Tibial artery (tissue), 4 donors: ENCODE measurements around the gene VPS52.
"Not testable (repeated sequence)": the region's sequence is repeated elsewhere in the genome, so short reads cannot be mapped to it uniquely, and the experiment has no call there.

Experiments used
- DNase-seq, 2 donors: peaks; one replicate each; pipeline ENCODE4 v3.0.0-alpha.2; 2019
- H3K27ac ChIP-seq, 2 donors: fragments of 200-600 bp; sonication (generic) in 1 of 2; 1 replicate in 1 of 2; 2 replicates in 1 of 2; pipeline ENCODE4 v1.5.1; 2018 to 2019; ENCODE audit warnings: mild to moderate bottlenecking in 1 of 2
- H3K27me3 ChIP-seq, 2 donors: fragments of 200-600 bp; sonication (generic) in 1 of 2; one replicate each; pipeline versions ENCODE4 v1.5.1 to v1.6.0; 2016 to 2019
- H3K36me3 ChIP-seq, 3 donors: fragments of 200-600 bp; sonication (generic) in 2 of 3; one replicate each; pipeline ENCODE4 v1.5.1; 2016 to 2019; ENCODE audit warnings: mild to moderate bottlenecking in 2 of 3
- H3K4me1 ChIP-seq, 4 donors: fragments of 200-600 bp; sonication (generic) in 2 of 4; 1 replicate in 3 of 4; 2 replicates in 1 of 4; pipeline ENCODE4 v1.5.1; 2016 to 2019
- H3K4me3 ChIP-seq, 2 donors: fragments of 200-600 bp; sonication (generic) in 1 of 2; 1 replicate in 1 of 2; 2 replicates in 1 of 2; pipeline ENCODE4 v1.5.1; 2018 to 2019; ENCODE audit warnings: mild to moderate bottlenecking in 2 of 2
- H3K9me3 ChIP-seq, 3 donors: fragments of 200-600 bp; sonication (generic) in 1 of 3; one replicate each; pipeline ENCODE4 v1.5.1; 2016 to 2019
- intact Hi-C: fragments of 100-400 bp; cut with DNase I; formaldehyde crosslinking; loops from one replicate; pipeline ENCODE4 v1.15.0; 2023; ENCODE audit warnings: low total_unique reads
- TF ChIP-seq, protein P1 (sequence below), 2 experiments: fragments of 200-600 bp in 1 of 2; fragments of 450-650 bp in 1 of 2; IDR thresholded peaks; one replicate each; pipeline ENCODE4 v1.5.1; 2017 to 2019; ENCODE audit warnings: antibody characterized with exemption in 2 of 2, mild to moderate bottlenecking in 1 of 2, moderate library complexity in 1 of 2

VPS52 gene

DNA sequence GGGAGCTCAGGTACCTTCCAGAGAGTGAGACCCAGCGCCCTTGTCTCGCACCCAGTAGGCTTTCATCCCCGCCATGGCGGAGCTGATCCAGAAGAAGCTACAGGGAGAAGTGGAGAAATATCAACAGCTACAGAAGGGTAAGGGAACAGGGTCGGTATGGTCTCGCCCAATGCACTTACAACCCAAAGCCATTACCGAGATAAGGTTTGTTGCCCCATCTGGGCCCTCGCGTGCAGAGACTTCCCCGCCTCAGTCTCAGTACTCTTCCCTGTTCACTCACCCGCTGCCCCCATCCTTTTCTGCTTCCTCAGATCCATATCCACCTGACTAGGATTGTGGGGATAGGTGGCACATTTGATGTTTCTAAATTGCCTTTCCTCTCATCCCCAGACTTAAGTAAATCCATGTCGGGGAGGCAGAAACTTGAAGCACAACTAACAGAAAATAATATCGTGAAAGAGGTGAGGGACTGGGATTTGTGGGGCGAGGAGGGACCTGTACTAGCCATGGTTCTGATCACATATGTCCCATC, 18.2 kb upstream of the VPS52 start:
- peaks cover 34 to 67% (median 54%) of the 10 kb centered on the region in 3 donors for H3K36me3 ChIP-seq
- intact Hi-C loops: loop anchor here (10.0 kb wide), 1 partner anchor 125 kb away; the partner anchor contains the start of genes CUTA and PHF1

DNA sequence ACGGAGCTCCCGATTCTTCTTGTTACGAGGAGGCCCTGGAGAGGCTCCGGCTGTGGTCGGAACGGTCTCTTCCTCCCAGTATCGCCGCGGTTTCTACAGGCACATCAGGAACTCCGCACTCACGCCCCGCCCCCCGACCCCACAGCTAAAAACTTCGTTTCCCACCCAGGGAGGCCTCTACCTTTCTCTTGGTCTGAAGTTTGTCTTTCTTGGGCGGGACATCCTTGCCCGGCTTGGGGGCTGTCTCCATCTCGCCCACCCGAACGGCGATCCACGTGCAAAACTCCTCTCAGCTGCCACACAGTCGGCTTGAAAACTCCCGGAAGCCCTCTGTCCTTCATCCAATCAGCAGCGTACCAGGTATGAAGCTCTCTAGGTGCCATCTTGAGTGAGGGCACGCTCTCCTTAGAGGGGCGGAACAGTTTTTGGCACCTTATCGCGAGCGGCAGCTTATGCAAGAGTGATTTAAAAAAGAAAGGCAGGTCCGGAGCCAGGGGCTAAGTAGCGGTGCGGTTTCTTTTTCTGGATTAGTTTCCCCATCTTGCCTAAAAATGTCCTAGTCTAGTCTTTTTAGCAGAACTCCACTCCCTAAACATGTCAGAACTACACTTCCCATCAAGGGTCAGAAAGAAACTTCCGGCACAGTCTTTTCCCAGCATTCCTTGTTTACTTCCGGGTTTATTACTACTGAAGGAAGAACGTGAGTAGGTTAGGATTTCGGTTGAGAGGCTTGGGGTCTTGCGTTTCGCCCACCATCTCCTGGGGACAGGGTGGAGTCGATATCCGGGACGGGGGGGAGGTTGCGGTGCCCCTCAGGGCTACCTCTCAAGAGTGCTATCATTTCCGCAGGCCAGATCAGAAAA, 17.5 kb upstream of the VPS52 start, which contains the start of the genes PFDN6 and WDR46:
Gene PFDN6, plus strand, starts transcription at position 681 of the 863 bp plus-strand sequence. CDS start 256 bp downstream, outside the sequence.
Gene WDR46, minus strand, starts transcription at position 319 of the 863 bp plus-strand sequence. Its CDS starts 69 bp downstream, at position 250.
- DNase-seq: peak; percentile 84 to 90
- no peaks in the 10 kb centered on the region for H3K9me3 ChIP-seq
- peak within 1 kb of the TSS; percentile 73 to 79 for H3K4me3 ChIP-seq
- TF ChIP-seq, protein P1, sequence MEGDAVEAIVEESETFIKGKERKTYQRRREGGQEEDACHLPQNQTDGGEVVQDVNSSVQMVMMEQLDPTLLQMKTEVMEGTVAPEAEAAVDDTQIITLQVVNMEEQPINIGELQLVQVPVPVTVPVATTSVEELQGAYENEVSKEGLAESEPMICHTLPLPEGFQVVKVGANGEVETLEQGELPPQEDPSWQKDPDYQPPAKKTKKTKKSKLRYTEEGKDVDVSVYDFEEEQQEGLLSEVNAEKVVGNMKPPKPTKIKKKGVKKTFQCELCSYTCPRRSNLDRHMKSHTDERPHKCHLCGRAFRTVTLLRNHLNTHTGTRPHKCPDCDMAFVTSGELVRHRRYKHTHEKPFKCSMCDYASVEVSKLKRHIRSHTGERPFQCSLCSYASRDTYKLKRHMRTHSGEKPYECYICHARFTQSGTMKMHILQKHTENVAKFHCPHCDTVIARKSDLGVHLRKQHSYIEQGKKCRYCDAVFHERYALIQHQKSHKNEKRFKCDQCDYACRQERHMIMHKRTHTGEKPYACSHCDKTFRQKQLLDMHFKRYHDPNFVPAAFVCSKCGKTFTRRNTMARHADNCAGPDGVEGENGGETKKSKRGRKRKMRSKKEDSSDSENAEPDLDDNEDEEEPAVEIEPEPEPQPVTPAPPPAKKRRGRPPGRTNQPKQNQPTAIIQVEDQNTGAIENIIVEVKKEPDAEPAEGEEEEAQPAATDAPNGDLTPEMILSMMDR (IDR thresholded peaks at IDR 0.05): no peak
- H3K27ac ChIP-seq: peak within 1 kb of the TSS; percentile 69 to 81
- H3K27me3 ChIP-seq: no peaks in the 10 kb centered on the region
- H3K4me1 ChIP-seq: peaks cover 4 to 25% (median 22%) of the 10 kb centered on the region in 4 donors
- intact Hi-C loops: no loop called here
- H3K36me3 ChIP-seq: peaks cover 34 to 66% (median 54%) of the 10 kb centered on the region in 3 donors

More for the DNA sequence above, 18.2 kb upstream of the VPS52 start:
- Histone ChIP-seq H3K27ac (peak overlapping the region; percentile 69 to 81), H3K27me3 (no peaks in the 10 kb centered on the region), H3K9me3 (no peaks in the 10 kb centered on the region), H3K4me1 (peaks cover 4 to 25% (median 22%) of the 10 kb centered on the region in 4 donors), H3K4me3 (peak overlapping the region; percentile 73 to 79)
- DNase-seq: no peak
- TF ChIP-seq, protein P1 (IDR thresholded peaks at IDR 0.05): no peak

DNA sequence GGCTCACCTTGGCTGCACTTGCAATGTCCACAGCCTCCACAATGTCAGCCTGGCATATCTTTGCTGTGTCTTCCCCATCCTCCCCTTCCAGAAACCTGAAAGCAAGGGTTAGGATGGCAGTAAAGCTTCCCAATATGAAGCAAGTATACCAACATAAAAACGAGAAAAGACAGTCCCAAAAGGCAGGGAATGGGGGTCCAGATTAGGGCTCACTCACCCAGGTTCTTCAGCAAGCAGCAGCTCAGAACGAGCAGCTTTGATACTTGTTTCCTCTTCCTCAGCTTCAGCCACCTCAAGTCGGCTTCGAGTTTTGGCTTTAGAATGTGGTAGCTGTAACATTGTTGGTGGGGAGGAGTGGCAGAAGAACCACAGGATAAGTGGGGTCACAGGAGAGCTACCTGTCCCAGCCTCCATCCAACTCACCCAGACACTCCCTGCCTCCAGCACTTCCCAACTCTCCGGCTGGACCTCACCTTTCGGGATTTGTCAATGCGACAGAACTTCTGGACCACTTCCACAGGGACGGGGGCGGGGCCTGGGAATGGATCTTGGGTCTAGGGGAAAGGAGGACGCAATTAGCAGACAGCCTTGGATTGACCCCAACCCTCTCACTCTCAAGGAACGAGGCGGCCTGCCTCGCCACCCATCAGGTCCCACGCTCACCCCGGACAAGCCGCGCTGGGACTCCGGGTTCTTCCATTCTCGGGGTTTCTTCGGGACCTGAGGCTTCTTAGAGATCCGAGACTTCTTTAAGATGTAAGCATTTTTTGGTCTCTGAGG, 16.7 kb upstream of the VPS52 start:
- Histone ChIP-seq H3K9me3 (no peaks in the 10 kb centered on the region), H3K4me3 (peak overlapping the region; percentile 73 to 79), H3K27ac (peak overlapping the region; percentile 69 to 81), H3K4me1 (peaks cover 4 to 25% (median 22%) of the 10 kb centered on the region in 4 donors), H3K36me3 (peaks cover 31 to 66% (median 54%) of the 10 kb centered on the region in 3 donors), H3K27me3 (no peaks in the 10 kb centered on the region)
- TF ChIP-seq, protein P1 (IDR thresholded peaks at IDR 0.05): no peak
- intact Hi-C loops: no loop called here
- no peak for DNase-seq

DNA sequence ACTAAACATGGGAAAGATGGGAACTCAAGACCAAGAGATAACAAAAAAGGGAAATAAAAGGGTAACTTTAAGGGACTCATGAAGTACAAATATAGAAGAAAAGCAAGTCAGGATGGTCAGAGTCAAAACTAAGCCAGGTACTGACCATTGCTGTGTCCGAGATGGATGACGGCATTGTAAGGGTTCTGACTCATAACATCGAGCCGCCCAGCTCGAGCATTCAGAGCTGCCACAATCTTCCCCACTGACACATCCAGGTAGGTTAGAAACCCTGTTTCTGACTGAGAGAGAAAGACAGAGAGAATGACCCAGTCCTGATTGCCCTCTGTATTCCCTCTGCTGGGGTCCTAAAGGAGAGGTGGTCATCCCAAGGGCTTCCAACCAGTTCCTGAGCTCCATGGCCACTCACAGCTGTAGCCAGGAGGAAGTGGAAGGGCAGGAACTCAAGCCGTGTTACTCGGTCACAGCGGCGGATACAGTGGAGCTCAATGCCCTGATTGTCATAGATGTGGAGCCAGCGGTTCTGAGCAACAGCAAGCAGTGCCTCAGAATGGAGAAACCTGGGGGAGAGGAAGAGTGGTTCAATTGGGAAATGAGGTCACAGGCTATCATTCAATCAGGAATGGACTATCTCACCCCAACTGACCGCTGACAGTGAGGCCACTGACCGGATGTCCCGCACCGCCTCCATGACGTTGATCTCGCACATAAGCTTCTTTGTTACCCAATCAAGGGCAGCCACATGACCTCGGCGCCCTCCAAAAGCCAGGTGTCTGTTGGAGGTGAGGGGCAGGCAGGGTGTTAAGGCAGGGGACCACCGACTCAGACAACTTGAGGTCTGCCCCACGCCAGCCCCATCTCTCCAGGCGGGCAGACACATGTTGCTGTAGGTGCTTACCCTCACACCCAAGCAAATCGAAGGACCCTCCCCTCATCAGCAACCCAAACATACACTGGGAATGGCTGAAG, 15.6 kb upstream of the VPS52 start:
- no peaks in the 10 kb centered on the region for H3K9me3 ChIP-seq
- H3K4me1 ChIP-seq: peaks cover 4 to 25% (median 22%) of the 10 kb centered on the region in 4 donors
- H3K4me3 ChIP-seq: no peak overlapping the region
- intact Hi-C loops: no loop called here
- no peaks in the 10 kb centered on the region for H3K27me3 ChIP-seq
- TF ChIP-seq, protein P1 (IDR thresholded peaks at IDR 0.05): no peak
- peaks cover 26 to 65% (median 53%) of the 10 kb centered on the region in 3 donors for H3K36me3 ChIP-seq
- no peak overlapping the region for H3K27ac ChIP-seq
- DNase-seq: no peak

DNA sequence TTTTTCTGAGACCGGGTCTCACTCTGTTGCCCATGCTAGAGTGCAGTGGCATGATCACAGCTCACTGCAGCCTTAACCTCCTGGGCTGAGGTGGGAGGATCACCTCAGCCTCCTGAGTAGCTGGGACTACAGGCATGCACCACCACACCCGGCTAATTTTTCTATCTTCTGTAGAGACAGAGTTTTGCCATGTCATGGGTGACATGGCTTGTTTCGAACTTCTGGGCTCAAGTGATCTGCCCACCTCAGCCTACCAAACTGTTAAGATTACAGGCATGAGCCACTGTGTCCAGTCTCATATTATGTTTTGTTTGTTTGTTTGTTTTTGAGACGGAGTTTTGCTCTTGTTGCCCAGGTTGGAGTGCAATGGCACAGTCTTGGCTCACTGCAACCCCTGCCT, 13.5 kb upstream of the VPS52 start:
- H3K27ac ChIP-seq, H3K9me3 ChIP-seq, H3K4me3 ChIP-seq, H3K27me3 ChIP-seq, intact Hi-C loops, DNase-seq: not testable (repeated sequence)
- H3K36me3 ChIP-seq: peaks cover 19 to 68% (median 49%) of the 10 kb centered on the region in 3 donors
- H3K4me1 ChIP-seq: peaks cover 4 to 20% (median 16%) of the 10 kb centered on the region in 4 donors
